Urinary bladder (tissue), 4 donors: ENCODE measurements around the gene OR56B1. TPM values are rescaled to one million over a fixed set of nuclear protein-coding genes. Genes with fewer than 3 reads are reported as not detected.
"Not testable (repeated sequence)": the region's sequence is repeated elsewhere in the genome, so short reads cannot be mapped to it uniquely, and the experiment has no call there.

Source experiments
- DNase-seq: peaks from one replicate; pipeline ENCODE4 v3.0.0-alpha.2; 2015; ENCODE audit errors: extremely low spot score
- H3K27ac ChIP-seq: one replicate; pipeline ENCODE4 v1.5.1; 2013; ENCODE audit warnings: low read depth, mild to moderate bottlenecking, moderate library complexity
- H3K36me3 ChIP-seq: one replicate; pipeline ENCODE4 v1.6.1; 2013; ENCODE audit warnings: mild to moderate bottlenecking, moderate library complexity; ENCODE audit not compliant: insufficient read depth
- H3K4me1 ChIP-seq: one replicate; pipeline ENCODE4 v1.6.1; 2013; ENCODE audit warnings: mild to moderate bottlenecking, moderate library complexity; ENCODE audit not compliant: insufficient read depth
- H3K4me3 ChIP-seq: one replicate; pipeline ENCODE4 v1.5.1; 2013; ENCODE audit warnings: low read depth, low read length
- WGBS: extraction: QIAGEN DNeasy Blood & Tissue Kit; methylation state at CpG from one replicate; pipeline ENCODE4 v1.1.7; 2013; 5-methylcytosine and 5-hydroxymethylcytosine counted together
- polyA plus RNA-seq: library from polyadenylated mRNA; stranded (reverse); fragments of 200-250 nt; gene quantifications from one replicate; pipeline ENCODE4 v1.2.3, GENCODE V29; 2013
- total RNA-seq: library from RNA; depleted of rRNA; stranded (reverse); fragments of >200 nt; gene quantifications from one replicate; pipeline ENCODE4 v1.2.3, GENCODE V29; 2014
- donor health status: healthy with polysubstance abuse.
- donor health status: healthy.

OR56B1 gene
- total and polyA plus RNA-seq, 2 donors = 0.11 TPM; not detected in 1

DNA sequence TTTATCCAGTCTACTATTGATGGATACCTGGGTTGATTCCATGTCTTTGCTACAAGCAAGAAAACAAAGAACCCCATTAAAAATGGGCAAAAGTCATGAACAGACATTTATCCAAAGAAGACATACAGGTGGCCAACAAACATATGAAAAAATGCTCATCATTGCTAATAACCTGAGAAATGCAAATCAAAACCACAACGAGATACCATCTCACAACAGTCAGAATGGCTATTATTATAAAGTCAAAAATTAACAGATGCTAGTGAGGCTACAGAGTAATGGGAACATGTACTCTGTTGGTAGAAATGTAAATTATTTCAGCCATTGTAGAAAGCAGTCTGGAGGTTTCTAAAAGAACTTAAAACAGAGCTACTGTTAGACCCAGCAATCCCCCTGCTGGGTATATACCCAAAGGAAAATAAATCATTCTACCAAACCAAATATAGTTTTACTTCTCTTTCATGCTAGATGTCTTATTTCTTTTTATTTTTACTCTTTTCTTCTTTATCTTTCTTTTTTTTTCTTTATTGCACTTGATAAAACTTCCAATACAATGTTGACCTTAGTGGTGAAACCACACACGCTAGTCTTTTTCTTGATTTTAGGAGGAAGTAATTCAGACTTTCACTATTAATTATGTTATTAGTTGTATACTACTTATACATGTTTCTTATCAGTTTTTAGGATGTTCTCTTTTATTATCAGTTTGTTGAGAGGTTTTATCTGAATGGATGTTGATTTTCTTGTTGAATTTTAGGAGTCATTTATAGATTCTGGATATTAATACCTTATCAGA, 32.3 kb upstream of the OR56B1 start:
- H3K4me1 ChIP-seq = no peaks in the 10 kb centered on the region
- 92% methylated on average over 2 of the region's 2 CpGs for WGBS
- H3K36me3 ChIP-seq = peaks cover 4% of the 10 kb centered on the region

DNA sequence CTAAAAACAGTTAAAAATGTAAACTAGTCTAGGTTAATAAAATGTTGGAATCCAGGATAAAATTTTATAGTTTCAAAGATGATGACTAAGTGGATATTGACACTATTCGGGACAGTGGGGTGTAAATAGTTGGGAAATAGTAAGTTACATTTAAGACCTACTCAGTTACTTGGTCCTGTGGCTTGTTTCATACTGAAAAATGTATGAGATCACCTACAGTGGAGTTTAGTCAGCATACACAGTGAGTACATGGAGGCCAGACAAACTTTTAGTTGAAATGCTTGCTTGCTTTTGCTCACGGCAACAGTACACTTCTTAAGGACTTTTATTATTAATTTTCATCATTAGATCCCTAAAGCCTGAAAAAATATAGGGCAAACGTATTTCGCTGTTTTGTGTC, 30.6 kb upstream of the OR56B1 start:
- H3K4me1 ChIP-seq = no peaks in the 10 kb centered on the region
- H3K36me3 ChIP-seq = peaks cover 4% of the 10 kb centered on the region
- H3K27ac ChIP-seq = no peak overlapping the region
- H3K4me3 ChIP-seq = no peak overlapping the region
- no peak for DNase-seq
- WGBS = 81% methylated on average over 4 of the region's 4 CpGs

More for the DNA sequence above, 32.3 kb upstream of the OR56B1 start:
- Histone ChIP-seq H3K4me3 (no peak overlapping the region), H3K27ac (no peak overlapping the region)
- no peak for DNase-seq

DNA sequence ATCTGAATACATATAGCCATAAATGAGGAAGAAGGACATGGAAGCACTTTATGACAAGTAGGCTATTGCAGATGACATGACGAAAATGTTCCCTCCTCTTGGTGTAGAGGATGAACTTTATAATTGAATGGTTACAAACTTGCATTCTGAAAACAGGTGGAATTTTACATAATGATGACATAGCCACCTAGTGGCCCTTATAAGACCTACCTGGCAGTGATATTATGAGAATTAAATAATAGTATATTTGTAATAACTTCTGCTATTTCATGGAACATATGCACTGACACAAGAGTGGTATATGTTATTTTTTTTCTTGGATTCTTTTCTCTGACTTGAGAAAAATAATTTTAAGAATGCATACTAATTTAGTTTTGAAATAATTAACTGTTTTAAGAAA, 23.7 kb upstream of the OR56B1 start:
- Histone ChIP-seq H3K27ac (no peak overlapping the region), H3K36me3 (peaks cover 4% of the 10 kb centered on the region), H3K4me1 (no peaks in the 10 kb centered on the region), H3K4me3 (no peak overlapping the region)
- DNase-seq = no peak
- 77% methylated on average over 1 of the region's 1 CpG for WGBS

- no peaks in the 10 kb centered on the region for H3K4me1 ChIP-seq
- no peak for DNase-seq
- H3K27ac ChIP-seq = no peak overlapping the region
- no peak overlapping the region for H3K4me3 ChIP-seq
- H3K36me3 ChIP-seq = no peaks in the 10 kb centered on the region
- 62% methylated on average over 5 of the region's 5 CpGs for WGBS
Measured at GRCh38 chr11:5713695-5714094, 22.6 kb upstream of the OR56B1 start.

DNA sequence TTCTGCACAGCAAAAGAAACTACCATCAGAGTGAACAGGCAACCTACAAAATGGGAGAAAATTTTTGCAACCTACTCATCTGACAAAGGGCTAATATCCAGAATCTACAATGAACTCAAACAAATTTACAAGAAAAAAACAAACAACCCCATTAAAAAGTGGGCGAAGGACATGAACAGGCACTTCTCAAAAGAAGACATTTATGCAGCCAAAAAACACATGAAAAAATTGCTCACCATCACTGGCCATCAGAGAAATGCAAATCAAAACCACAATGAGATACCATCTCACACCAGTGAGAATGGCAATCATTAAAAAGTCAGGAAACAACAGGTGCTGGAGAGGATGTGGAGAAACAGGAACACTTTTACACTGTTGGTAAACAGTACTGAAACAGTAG, 19.7 kb upstream of the OR56B1 start:
- not testable (repeated sequence) for H3K4me1 ChIP-seq, DNase-seq, H3K36me3 ChIP-seq, H3K4me3 ChIP-seq, H3K27ac ChIP-seq
- WGBS = 63% methylated on average over 1 of the region's 1 CpG

DNA sequence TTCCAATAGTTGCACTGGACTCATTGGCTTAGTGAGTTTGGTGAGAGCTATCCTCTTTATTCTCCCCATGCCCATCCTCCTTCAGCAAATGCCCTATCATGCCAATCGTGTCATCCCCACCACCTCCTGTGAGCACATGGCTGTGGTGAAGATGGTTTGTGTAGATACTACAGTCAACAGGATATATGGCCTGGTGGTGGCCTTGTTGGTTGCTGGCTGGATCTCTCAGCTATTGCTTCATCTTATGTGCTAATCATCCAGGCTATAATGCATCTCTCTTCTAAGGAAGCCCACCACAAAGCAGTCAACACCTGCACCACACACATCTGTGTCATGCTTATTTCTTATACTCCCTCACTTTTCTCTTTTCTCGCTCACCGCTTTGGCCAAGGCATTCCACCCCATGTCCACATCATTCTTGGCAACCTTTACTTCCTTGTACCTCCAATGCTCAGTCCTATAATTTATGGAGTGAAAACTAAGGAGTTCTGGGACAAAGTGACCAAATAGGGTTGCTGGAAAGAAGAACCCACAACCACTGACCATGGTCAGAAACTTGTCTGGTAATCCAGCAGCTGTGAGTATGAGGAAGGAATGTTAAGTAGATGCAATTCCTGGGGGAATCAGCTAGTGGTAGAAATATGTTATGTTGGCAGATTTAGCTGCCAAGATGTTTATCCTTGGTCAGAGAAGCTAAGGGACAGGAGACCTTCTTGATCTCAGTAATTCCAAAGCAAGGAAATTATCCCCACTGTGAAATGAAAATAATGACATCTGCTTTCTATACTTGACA, 16.3 kb upstream of the OR56B1 start:
- Histone ChIP-seq H3K36me3 (no peaks in the 10 kb centered on the region), H3K4me3 (no peak overlapping the region), H3K4me1 (no peaks in the 10 kb centered on the region), H3K27ac (no peak overlapping the region)
- 94% methylated on average over 3 of the region's 3 CpGs for WGBS
- no peak for DNase-seq

- 64% methylated on average over 2 of the region's 2 CpGs for WGBS
Measured at GRCh38 chr11:5722622-5723021, 13.6 kb upstream of the OR56B1 start.

GRCh38 chr11:5726351-5726750, 9.9 kb upstream of the OR56B1 start:
- 94% methylated on average over 1 of the region's 1 CpG for WGBS
- no peak overlapping the region for H3K4me3 ChIP-seq
- H3K4me1 ChIP-seq = no peaks in the 10 kb centered on the region
- DNase-seq = no peak
- no peak overlapping the region for H3K27ac ChIP-seq
- H3K36me3 ChIP-seq = no peaks in the 10 kb centered on the region

More at GRCh38 chr11:5722622-5723021, 13.6 kb upstream of the OR56B1 start:
- no peak overlapping the region for H3K27ac ChIP-seq
- H3K4me3 ChIP-seq = no peak overlapping the region
- no peaks in the 10 kb centered on the region for H3K4me1 ChIP-seq
- H3K36me3 ChIP-seq = no peaks in the 10 kb centered on the region
- DNase-seq = no peak

DNA sequence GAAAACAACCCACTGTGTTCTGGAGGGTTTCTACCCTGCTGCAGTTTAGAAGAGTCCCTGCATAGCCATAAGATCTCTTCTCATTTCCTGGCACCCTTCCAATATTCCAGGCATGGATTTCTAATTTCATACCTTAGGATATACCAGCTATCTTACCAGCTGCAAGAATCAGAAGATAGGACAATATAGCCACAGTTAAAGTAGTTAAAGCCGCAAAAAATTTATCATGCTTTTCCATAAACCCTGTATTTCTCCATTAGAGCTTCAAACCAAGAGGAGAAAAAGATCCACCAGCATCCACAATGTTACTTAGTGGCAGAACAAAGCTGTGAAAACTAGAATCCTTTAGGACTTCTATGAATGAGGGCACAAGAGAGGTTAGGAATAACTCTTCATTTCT, 8.6 kb upstream of the OR56B1 start:
- Histone ChIP-seq H3K4me1 (no peaks in the 10 kb centered on the region), H3K27ac (no peak overlapping the region), H3K4me3 (no peak overlapping the region), H3K36me3 (no peaks in the 10 kb centered on the region)
- no peak for DNase-seq
- 76% methylated on average over 1 of the region's 1 CpG for WGBS

DNA sequence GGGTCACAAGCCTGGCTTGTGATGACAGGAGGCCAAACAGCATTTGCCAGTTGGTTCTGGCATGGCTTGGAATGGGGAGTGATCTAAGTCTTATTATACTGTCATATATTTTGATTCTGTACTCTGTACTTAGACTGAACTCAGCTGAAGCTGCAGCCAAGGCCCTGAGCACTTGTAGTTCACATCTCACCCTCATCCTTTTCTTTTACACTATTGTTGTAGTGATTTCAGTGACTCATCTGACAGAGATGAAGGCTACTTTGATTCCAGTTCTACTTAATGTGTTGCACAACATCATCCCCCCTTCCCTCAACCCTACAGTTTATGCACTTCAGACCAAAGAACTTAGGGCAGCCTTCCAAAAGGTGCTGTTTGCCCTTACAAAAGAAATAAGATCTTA, 843 bp downstream of the OR56B1 start:
- Histone ChIP-seq H3K36me3 (no peaks in the 10 kb centered on the region), H3K4me3 (no peak overlapping the region), H3K4me1 (no peaks in the 10 kb centered on the region), H3K27ac (no peak overlapping the region)
- no peak for DNase-seq

- Histone ChIP-seq H3K4me1 (no peaks in the 10 kb centered on the region), H3K36me3 (no peaks in the 10 kb centered on the region), H3K4me3 (no peak overlapping the region), H3K27ac (no peak overlapping the region)
- WGBS = 81% methylated on average over 6 of the region's 6 CpGs
- no peak for DNase-seq
Measured at GRCh38 chr11:5737670-5738392, 1.6 kb downstream of the OR56B1 start.

DNA sequence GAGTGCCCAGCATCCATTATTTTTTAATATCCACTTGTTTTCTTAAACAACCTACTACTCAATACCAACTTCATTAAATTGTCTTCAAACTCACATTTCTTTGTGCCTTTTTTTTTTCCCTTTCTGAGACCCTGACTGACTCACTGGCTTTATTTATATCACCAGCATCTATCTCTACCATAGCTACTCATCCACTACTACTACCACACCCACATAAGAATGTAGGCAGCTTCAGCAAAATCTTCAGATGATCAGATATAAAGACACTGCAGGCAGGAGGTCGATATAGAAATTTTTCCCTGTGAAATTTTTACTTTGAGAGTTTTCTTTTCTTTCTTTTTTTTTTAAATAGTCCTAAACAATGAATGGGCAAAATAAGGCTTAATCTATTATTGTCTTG, 2.2 kb downstream of the OR56B1 start:
- H3K4me3 ChIP-seq = no peak overlapping the region
- WGBS = 60% methylated on average over 1 of the region's 1 CpG

DNA sequence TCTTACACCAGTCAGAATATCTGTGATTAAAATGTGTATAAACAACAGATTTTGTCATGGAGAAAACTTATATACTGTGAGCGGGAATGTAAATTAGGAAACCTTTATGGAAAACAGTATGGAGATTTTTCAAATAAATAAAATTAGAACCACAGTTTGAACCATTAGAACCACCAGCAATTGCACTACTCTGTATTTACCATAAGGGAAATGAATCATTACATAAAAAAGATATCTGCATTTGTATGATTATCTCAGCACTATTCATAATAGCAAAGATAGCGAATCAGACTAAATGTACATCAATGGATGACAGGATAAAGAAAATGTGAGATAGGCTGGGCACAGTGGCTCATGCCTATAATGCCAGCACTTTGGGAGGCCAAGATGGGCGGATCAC, 10.4 kb downstream of the OR56B1 start:
- WGBS = 91% methylated on average over 3 of the region's 3 CpGs
- Histone ChIP-seq H3K36me3 (no peaks in the 10 kb centered on the region), H3K27ac (no peak overlapping the region), H3K4me1 (no peaks in the 10 kb centered on the region), H3K4me3 (no peak overlapping the region)
- no peak for DNase-seq

More for the DNA sequence above, 2.2 kb downstream of the OR56B1 start:
- Histone ChIP-seq H3K27ac (no peak overlapping the region), H3K36me3 (no peaks in the 10 kb centered on the region), H3K4me1 (no peaks in the 10 kb centered on the region)
- no peak for DNase-seq
